GM15510 (cell line): Measurements from ENCODE around the gene LRMDA.

Experiments
- POLR2A ChIP-seq: IDR thresholded peaks from 3 replicates; pipeline ENCODE4 v1.6.1; 2011; ENCODE audit warnings: borderline replicate concordance; ENCODE audit not compliant: insufficient read length; ENCODE audit errors: extremely low read depth

The LRMDA gene

DNA sequence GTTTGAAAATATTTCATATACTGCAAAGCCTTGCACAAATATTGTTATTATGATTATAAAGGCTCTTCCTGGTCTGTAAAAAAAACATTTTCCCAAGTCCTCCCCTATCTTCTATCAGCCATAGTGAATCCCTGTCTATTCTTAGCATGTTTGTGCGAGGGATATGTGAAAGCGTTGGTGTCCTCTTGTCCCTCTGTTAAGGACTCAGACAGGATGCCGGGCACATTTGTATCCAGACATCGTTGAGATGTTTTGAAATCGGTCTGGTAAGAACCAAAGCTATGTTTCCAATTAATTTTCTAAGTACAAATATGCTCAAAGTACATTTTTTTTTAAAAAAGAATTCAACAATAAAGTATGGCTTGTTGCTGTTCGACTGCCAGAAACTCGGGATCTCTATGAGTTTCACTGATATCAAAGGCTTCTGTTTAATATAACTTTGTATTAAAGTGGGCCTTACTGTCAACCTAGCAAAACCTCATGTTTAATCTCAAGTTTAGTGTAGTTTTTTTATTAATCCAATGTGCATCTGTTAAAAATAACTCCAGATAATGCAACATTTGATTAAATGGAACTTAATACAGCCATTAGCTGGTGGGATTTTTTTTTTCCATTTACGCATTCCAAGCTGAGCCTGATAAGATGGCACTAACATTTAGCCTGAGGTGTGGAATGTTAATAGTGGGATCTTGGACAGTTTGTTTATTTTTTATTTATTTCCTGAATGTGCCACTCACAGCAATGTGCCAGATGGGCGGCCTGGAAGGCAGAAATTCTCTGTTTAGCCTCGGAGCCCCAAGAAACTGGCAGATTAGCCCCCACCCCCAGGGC lies 754.3 kb downstream of the LRMDA start:
- TF ChIP-seq POLR2A, result no peak

DNA sequence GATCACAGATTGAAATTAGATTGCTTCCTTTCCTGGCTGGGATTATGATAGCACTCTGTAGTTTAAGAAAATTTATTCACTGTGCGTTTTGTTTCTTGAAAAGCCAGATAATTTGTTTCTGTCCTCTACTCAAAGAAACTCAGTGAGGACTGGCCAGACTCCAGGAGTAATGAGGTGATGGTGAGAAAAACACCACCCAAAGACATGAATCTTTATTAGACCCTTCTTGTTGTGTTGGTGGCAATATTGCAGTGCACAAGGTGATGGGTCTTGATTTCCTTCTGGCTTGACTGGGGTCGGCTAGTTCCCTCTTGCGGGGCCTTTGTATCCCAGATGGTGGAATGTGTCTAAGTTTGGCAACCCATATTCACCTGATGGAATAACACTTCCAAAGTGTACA lies 756.8 kb downstream of the LRMDA start:
- TF ChIP-seq POLR2A, result no peak

- TF ChIP-seq POLR2A, result no peak
Measured at GRCh38 chr10:76190634-76191270, 759.3 kb downstream of the LRMDA start.

- no peak for TF ChIP-seq POLR2A
Measured at GRCh38 chr10:76191336-76191735, 759.9 kb downstream of the LRMDA start.

GRCh38 chr10:76192151-76192550 lies 760.7 kb downstream of the LRMDA start:
- TF ChIP-seq POLR2A, result no peak

- TF ChIP-seq POLR2A, result no peak
Measured at GRCh38 chr10:76192694-76193320, 761.4 kb downstream of the LRMDA start.

- no peak for TF ChIP-seq POLR2A
Measured at GRCh38 chr10:76195654-76196390, 764.4 kb downstream of the LRMDA start.

- TF ChIP-seq POLR2A, result no peak
Measured at GRCh38 chr10:76197293-76197692, 765.9 kb downstream of the LRMDA start.

GRCh38 chr10:76198287-76199035 lies 767.0 kb downstream of the LRMDA start:
- no peak for TF ChIP-seq POLR2A

DNA sequence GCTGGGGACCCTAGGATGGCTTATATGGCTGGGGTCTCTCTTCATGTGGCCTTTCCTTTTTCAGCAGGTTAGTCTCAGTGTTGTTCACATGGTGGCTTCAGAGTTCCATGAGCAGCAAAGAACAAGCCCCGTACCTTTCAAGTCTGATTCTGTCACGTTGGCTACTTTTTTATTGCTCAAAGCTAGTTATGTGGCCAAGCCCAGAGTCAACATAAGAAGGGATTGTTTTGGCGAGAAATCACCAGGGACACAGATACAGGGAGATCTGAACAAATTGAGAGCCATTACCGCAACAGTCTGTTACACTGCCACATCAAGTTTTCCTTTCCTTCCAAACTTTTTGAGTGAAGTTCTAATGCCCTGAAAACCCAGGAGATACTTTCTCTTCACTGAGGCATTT lies 770.5 kb downstream of the LRMDA start:
- no peak for TF ChIP-seq POLR2A

DNA sequence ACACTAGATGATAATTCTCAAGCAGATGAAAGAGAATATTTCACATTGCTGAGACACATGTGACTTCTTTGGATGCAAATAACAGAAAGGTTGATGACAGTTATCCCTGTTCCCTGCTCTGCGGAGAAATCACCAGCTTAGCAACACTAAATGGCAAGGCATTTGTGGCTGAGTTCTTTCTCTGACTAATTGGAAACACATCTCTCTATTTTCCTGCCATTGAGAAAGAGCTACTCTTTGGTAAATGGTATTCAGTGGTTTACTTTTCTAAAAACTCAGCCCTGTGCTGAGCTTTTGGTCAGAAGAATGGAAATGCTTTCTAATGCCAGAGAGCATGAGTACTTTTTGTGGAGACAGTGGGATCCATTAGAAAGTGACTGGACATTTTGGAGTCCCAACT lies 771.4 kb downstream of the LRMDA start:
- no peak for TF ChIP-seq POLR2A

GRCh38 chr10:76205361-76205760 lies 773.9 kb downstream of the LRMDA start:
- no peak for TF ChIP-seq POLR2A

DNA sequence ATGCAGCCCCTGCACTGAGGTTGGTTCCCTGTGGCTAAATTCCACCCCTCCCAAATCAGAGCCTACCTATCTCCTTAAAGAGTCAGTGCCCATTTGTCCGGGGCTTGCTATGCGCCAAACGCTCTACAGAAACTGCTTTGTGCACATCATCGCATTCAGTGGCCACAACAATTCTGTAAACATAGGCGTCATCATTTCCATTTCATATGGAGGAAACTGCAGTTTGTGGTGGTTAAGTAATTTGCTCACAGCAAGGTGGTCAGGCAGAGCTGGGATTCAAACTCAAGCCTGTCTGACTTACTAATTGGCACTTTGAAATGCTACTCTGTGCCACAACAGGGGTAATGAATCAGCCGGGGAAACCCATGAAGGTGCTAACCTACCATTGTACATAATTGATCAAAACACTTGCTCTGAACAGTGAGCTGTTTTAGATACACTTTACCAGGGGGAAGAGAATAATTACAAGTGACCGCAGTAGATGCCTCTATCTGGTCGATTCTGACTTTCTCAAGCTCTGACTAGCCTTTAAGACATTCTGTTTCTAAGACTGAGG lies 775.5 kb downstream of the LRMDA start:
- no peak for TF ChIP-seq POLR2A

- TF ChIP-seq POLR2A, result no peak
Measured at GRCh38 chr10:76209135-76209534, 777.7 kb downstream of the LRMDA start.

- no peak for TF ChIP-seq POLR2A
Measured at GRCh38 chr10:76210211-76210610, 778.8 kb downstream of the LRMDA start.

DNA sequence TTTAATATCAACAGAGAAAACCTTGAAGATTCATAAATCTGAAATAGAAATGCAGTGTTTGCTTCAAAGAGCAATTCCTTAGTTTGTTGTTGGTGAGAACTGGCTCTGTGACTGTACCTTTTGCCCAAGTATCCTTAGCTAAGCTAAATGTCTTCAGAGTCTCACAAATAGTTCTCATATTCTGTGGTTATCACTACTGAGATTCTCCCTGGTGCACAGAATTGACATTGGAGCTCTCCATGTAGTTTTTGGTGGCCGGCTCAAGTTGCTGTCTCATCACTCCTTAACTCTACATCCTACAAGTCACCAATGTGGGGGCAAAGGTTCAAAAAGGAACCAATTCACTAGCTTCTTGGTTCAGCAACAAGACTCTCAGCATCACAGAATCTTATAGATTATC lies 780.3 kb downstream of the LRMDA start:
- TF ChIP-seq POLR2A, result no peak
